ENCODE data around the gene HERC2.
"Not testable (repeated sequence)": the region's sequence is repeated elsewhere in the genome, so short reads cannot be mapped to it uniquely, and the experiment has no call there.

HERC2 gene

DNA sequence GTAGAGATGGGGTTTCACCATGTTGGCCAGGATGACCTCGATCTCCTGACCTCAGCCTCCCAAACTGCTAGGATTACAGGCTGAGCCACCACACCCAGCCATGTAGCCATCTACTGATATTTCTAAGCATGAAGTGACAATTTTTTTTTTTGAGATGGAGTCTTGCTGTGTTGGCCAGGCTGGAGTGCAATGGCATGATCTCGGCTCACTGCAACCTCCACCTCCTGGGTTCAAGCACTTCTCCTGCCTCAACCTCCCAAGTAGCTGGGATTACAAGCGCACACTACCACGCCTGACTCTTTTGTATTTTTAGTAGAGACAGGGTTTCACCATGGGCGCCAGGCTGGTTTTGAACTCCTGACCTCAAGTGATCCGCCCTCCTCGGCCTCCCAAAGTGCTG, 5.0 kb downstream of the HERC2 start:
- H3K27me3 ChIP-seq (ENCODE audit: insufficient read depth, low read length, poor library complexity); ATAC-seq (ENCODE audit: insufficient read depth, low read depth); H3K27ac ChIP-seq (ENCODE audit: low read length); H4K20me1 ChIP-seq (ENCODE audit: insufficient read depth, low read length); H3K4me1 ChIP-seq (ENCODE audit: insufficient read depth, low read length); H3K4me3 ChIP-seq (ENCODE audit: low read depth in 1 of 2, low read length in 2 of 2); H3K36me3 ChIP-seq (ENCODE audit: insufficient read depth, low read length); H3K9ac ChIP-seq (ENCODE audit: low read depth, low read length); H3K4me2 ChIP-seq (ENCODE audit: insufficient read depth, low read length); H2AFZ ChIP-seq (ENCODE audit: low read depth, low read length); H3K9me3 ChIP-seq (ENCODE audit: insufficient read depth, low read length, severe bottlenecking); DNase-seq: not testable (repeated sequence)
- H3K79me2 ChIP-seq (ENCODE audit: insufficient read depth, low read length), result peaks cover 16% of the 10 kb centered on the region

DNA sequence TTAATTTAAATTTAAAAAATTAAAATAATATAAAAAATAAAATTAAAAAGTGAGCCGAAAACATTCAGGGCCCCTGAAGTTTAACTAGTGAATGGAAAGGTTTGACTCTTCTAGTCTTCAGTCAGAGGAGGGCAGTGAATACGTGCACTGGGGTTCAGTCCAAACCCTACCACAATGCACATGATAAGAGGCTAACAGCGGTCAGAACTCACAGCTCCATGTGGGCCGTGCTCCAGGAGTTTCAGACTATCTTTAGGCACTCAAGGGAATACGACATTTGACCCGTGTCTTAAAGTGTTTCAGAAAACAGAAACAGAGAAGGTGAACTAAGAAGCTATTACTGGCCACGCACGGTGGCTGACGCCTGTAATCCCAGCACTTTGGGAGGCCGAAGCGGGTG, 11.5 kb downstream of the HERC2 start:
- H3K79me2 ChIP-seq (ENCODE audit: insufficient read depth, low read length); H3K36me3 ChIP-seq (ENCODE audit: insufficient read depth, low read length); H2AFZ ChIP-seq (ENCODE audit: low read depth, low read length); H3K27me3 ChIP-seq (ENCODE audit: insufficient read depth, low read length, poor library complexity); DNase-seq; H4K20me1 ChIP-seq (ENCODE audit: insufficient read depth, low read length); H3K4me2 ChIP-seq (ENCODE audit: insufficient read depth, low read length); H3K4me3 ChIP-seq (ENCODE audit: low read depth in 1 of 2, low read length in 2 of 2); H3K9ac ChIP-seq (ENCODE audit: low read depth, low read length); H3K9me3 ChIP-seq (ENCODE audit: insufficient read depth, low read length, severe bottlenecking); H3K27ac ChIP-seq (ENCODE audit: low read length); H3K4me1 ChIP-seq (ENCODE audit: insufficient read depth, low read length); ATAC-seq (ENCODE audit: insufficient read depth, low read depth): not testable (repeated sequence)

DNA sequence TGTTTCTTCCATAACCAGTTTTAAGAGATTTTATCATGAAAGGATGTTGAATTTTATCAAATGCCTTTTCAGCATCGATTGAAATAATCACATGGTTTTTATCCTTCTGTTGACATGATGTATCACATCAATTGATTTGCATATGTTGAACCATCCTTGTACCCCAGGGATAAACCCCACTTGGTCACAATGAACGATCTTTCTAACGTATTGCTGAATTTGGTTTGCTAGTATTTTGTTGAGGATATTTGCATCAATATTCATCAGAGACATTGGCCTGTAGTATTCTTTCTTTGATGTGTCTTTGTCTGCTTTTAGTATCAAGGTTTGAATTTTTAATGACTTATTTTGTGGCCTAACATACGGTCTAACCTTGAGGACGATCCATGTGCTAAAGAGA, 13.3 kb downstream of the HERC2 start:
- not testable (repeated sequence) for DNase-seq; H2AFZ ChIP-seq (ENCODE audit: low read depth, low read length); H3K36me3 ChIP-seq (ENCODE audit: insufficient read depth, low read length); H3K27ac ChIP-seq (ENCODE audit: low read length); ATAC-seq (ENCODE audit: insufficient read depth, low read depth); H3K9me3 ChIP-seq (ENCODE audit: insufficient read depth, low read length, severe bottlenecking); H3K4me3 ChIP-seq (ENCODE audit: low read depth in 1 of 2, low read length in 2 of 2); H4K20me1 ChIP-seq (ENCODE audit: insufficient read depth, low read length); H3K27me3 ChIP-seq (ENCODE audit: insufficient read depth, low read length, poor library complexity); H3K4me2 ChIP-seq (ENCODE audit: insufficient read depth, low read length); H3K79me2 ChIP-seq (ENCODE audit: insufficient read depth, low read length); H3K4me1 ChIP-seq (ENCODE audit: insufficient read depth, low read length); H3K9ac ChIP-seq (ENCODE audit: low read depth, low read length)

DNA sequence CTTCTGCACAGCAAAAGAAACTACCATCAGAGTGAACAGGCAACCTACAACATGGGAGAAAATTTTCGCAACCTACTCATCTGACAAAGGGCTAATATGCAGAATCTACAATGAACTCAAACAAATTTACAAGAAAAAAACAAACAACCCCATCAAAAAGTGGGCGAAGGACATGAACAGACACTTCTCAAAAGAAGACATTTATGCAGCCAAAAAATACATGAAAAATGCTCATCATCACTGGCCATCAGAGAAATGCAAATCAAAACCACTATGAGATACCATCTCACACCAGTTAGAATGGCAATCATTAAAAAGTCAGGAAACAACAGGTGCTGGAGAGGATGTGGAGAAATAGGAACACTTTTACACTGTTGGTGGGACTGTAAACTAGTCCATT, 16.3 kb downstream of the HERC2 start:
- H2AFZ ChIP-seq (ENCODE audit: low read depth, low read length); H4K20me1 ChIP-seq (ENCODE audit: insufficient read depth, low read length); H3K4me1 ChIP-seq (ENCODE audit: insufficient read depth, low read length); ATAC-seq (ENCODE audit: insufficient read depth, low read depth); H3K4me2 ChIP-seq (ENCODE audit: insufficient read depth, low read length); H3K27ac ChIP-seq (ENCODE audit: low read length); H3K79me2 ChIP-seq (ENCODE audit: insufficient read depth, low read length); H3K9me3 ChIP-seq (ENCODE audit: insufficient read depth, low read length, severe bottlenecking); H3K36me3 ChIP-seq (ENCODE audit: insufficient read depth, low read length); H3K4me3 ChIP-seq (ENCODE audit: low read depth in 1 of 2, low read length in 2 of 2); H3K27me3 ChIP-seq (ENCODE audit: insufficient read depth, low read length, poor library complexity); H3K9ac ChIP-seq (ENCODE audit: low read depth, low read length); DNase-seq: not testable (repeated sequence)

DNA sequence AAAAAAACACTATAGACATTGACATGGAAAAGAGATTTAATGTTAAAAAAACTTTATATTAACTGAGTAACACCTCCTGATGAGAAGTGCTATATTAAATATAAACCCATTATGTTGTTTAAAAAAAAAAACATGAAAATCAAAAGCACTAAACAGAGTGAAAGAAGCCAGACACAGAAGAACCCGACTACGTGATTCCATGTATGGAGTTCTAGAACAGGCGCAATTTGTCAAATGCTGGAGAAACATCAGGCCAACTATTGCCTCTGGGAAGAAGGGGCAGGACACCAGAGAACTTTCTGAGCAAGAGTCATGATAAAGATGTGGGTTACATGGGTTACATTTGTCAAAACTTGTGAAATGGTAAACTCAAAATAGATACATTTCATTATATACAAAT, 24.5 kb downstream of the HERC2 start:
- not testable (repeated sequence) for H3K27ac ChIP-seq (ENCODE audit: low read length); H3K9ac ChIP-seq (ENCODE audit: low read depth, low read length); H3K4me1 ChIP-seq (ENCODE audit: insufficient read depth, low read length); ATAC-seq (ENCODE audit: insufficient read depth, low read depth); H3K27me3 ChIP-seq (ENCODE audit: insufficient read depth, low read length, poor library complexity); H3K36me3 ChIP-seq (ENCODE audit: insufficient read depth, low read length); H4K20me1 ChIP-seq (ENCODE audit: insufficient read depth, low read length); DNase-seq; H2AFZ ChIP-seq (ENCODE audit: low read depth, low read length); H3K79me2 ChIP-seq (ENCODE audit: insufficient read depth, low read length); H3K9me3 ChIP-seq (ENCODE audit: insufficient read depth, low read length, severe bottlenecking); H3K4me3 ChIP-seq (ENCODE audit: low read depth in 1 of 2, low read length in 2 of 2); H3K4me2 ChIP-seq (ENCODE audit: insufficient read depth, low read length)

DNA sequence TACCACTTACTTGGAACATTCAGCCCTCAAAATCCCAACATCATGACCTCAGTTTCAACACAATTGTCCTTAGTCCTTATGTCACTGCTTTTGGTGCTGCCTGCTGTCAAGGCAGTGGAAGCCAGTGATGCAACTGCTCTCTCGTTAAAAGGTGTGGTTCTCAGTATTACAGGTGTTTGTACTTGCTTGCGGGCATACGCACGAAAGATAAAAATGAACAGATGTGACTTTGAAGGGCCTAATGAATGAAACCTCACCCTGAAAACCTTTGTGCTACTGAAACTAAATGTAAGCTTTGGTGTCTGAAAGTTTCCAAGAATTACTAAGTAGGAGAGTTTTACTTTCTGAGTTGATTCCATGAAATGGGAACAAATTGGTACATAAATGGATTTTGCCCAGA, 25.2 kb downstream of the HERC2 start:
- not testable (repeated sequence) for H3K9me3 ChIP-seq (ENCODE audit: insufficient read depth, low read length, severe bottlenecking); H3K79me2 ChIP-seq (ENCODE audit: insufficient read depth, low read length); H3K4me1 ChIP-seq (ENCODE audit: insufficient read depth, low read length); ATAC-seq (ENCODE audit: insufficient read depth, low read depth); DNase-seq; H2AFZ ChIP-seq (ENCODE audit: low read depth, low read length); H3K4me3 ChIP-seq (ENCODE audit: low read depth in 1 of 2, low read length in 2 of 2); H3K4me2 ChIP-seq (ENCODE audit: insufficient read depth, low read length); H3K27me3 ChIP-seq (ENCODE audit: insufficient read depth, low read length, poor library complexity); H3K36me3 ChIP-seq (ENCODE audit: insufficient read depth, low read length); H3K27ac ChIP-seq (ENCODE audit: low read length); H3K9ac ChIP-seq (ENCODE audit: low read depth, low read length); H4K20me1 ChIP-seq (ENCODE audit: insufficient read depth, low read length)

DNA sequence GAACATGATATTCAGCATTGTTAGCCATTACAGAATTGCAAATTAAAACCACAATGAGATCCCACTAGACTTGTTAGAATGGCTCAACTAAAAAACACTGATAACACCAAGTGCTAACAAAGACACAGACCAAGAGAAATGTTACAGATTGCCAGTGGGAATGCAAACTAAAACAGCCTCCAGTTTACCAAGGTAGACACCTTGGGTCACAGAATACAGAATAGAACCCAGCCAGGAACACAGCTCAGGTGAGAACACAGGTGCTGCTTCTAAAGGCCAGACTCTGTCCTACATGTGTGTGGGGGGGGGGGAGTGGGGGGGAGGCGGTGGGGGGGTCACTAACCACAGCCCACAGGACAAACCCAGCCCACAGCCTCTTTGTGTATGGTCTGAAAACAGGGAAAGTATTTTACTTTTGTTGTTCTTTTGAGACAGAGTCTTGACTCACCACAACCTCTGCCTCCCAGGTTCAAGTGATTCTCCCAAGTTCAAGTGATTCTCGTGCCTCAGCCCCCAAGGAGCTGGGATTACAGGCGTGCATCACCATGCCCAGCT, 26.9 kb downstream of the HERC2 start:
- DNase-seq; H3K27me3 ChIP-seq (ENCODE audit: insufficient read depth, low read length, poor library complexity); H3K4me3 ChIP-seq (ENCODE audit: low read depth in 1 of 2, low read length in 2 of 2); H2AFZ ChIP-seq (ENCODE audit: low read depth, low read length); H3K27ac ChIP-seq (ENCODE audit: low read length); H3K4me2 ChIP-seq (ENCODE audit: insufficient read depth, low read length); H4K20me1 ChIP-seq (ENCODE audit: insufficient read depth, low read length); H3K9ac ChIP-seq (ENCODE audit: low read depth, low read length); H3K9me3 ChIP-seq (ENCODE audit: insufficient read depth, low read length, severe bottlenecking); ATAC-seq (ENCODE audit: insufficient read depth, low read depth); H3K79me2 ChIP-seq (ENCODE audit: insufficient read depth, low read length); H3K4me1 ChIP-seq (ENCODE audit: insufficient read depth, low read length): not testable (repeated sequence)
- peaks cover 21% of the 10 kb centered on the region for H3K36me3 ChIP-seq (ENCODE audit: insufficient read depth, low read length)

DNA sequence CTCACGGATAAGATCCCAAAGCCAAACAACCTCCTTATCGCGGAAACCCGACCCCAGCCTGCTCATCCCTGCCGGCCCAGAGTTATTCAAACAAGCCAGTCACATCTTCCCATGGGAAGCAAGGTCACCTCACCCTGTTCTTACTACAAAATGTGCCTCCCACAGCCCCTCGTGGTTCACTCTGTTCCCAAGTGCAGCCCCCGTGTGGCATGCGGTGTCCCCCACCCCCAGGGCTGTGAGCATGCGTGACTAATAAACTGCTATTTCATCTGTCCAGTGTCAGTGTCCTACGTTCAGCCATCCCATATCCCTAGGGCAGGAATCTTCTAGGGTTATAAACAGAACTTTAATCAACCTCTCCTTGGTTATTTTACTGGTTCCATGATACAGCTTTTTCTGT, 27.4 kb downstream of the HERC2 start:
- not testable (repeated sequence) for H3K9me3 ChIP-seq (ENCODE audit: insufficient read depth, low read length, severe bottlenecking); H3K27ac ChIP-seq (ENCODE audit: low read length); H3K4me1 ChIP-seq (ENCODE audit: insufficient read depth, low read length); H2AFZ ChIP-seq (ENCODE audit: low read depth, low read length); H4K20me1 ChIP-seq (ENCODE audit: insufficient read depth, low read length); H3K79me2 ChIP-seq (ENCODE audit: insufficient read depth, low read length); H3K4me2 ChIP-seq (ENCODE audit: insufficient read depth, low read length); ATAC-seq (ENCODE audit: insufficient read depth, low read depth); H3K9ac ChIP-seq (ENCODE audit: low read depth, low read length); DNase-seq; H3K4me3 ChIP-seq (ENCODE audit: low read depth in 1 of 2, low read length in 2 of 2); H3K27me3 ChIP-seq (ENCODE audit: insufficient read depth, low read length, poor library complexity)
- H3K36me3 ChIP-seq (ENCODE audit: insufficient read depth, low read length), result peaks cover 26% of the 10 kb centered on the region

Measured in DND-41 (cell line).